Neural cell (in vitro differentiated cells): ENCODE measurements around the gene PTTG1.

Source experiments
- CTCF ChIP-seq: fragments of 450-650 bp; IDR thresholded peaks from 2 replicates; pipeline ENCODE4 v1.5.1; 2014; ENCODE audit warnings: antibody characterized with exemption, mild to moderate bottlenecking, moderate library complexity; ENCODE audit not compliant: poor library complexity, severe bottlenecking
- EP300 ChIP-seq: fragments of 450-650 bp; conservative IDR thresholded peaks from 2 replicates; pipeline ENCODE4 v1.6.1; 2014; ENCODE audit warnings: antibody characterized with exemption, mild to moderate bottlenecking, moderate library complexity; ENCODE audit not compliant: poor library complexity, severe bottlenecking
- EZH2 ChIP-seq: fragments of 200-600, 300-800 bp; shearing (Covaris generic), sonication (generic); IDR thresholded peaks from 2 replicates; pipeline ENCODE4 v1.6.1; 2014; ENCODE audit warnings: antibody characterized with exemption, low read length, borderline replicate concordance, mild to moderate bottlenecking; ENCODE audit not compliant: insufficient read depth, poor library complexity, severe bottlenecking
- POLR2AphosphoS5 ChIP-seq: IDR thresholded peaks from 2 replicates; pipeline ENCODE4 v1.6.1; 2012
- RAD21 ChIP-seq: fragments of 450-650 bp; conservative IDR thresholded peaks from 2 replicates; pipeline ENCODE4 v1.6.1; 2014; ENCODE audit warnings: antibody characterized with exemption, mild to moderate bottlenecking, moderate library complexity
- REST ChIP-seq: IDR thresholded peaks from 2 replicates; pipeline ENCODE4 v1.6.1; 2012; ENCODE audit warnings: borderline replicate concordance
- SMC3 ChIP-seq: fragments of 450-650 bp; conservative IDR thresholded peaks from 2 replicates; pipeline ENCODE4 v1.6.1; 2014; ENCODE audit warnings: antibody characterized with exemption, mild to moderate bottlenecking, moderate library complexity; ENCODE audit not compliant: poor library complexity

- TF ChIP-seq CTCF (no peak), EZH2 (no peak), REST (no peak), POLR2AphosphoS5 (no peak), SMC3 (no peak), EP300 (no peak), RAD21 (no peak)
Observed at GRCh38 chr5:160432787-160433186, 11.1 kb downstream of the PTTG1 start.
